Neural cell (in vitro differentiated cells): ENCODE measurements around the gene LHX5. TPM values are rescaled to one million over a fixed set of nuclear protein-coding genes. Genes with fewer than 3 reads are reported as not detected.
A peak's percentile ranks its signal among the peaks of the same experiment; 100 is the strongest.

Experiments
- H2AFZ ChIP-seq: fragments of 200-600, 300-800 bp; sonication (generic), shearing (Covaris generic); 2 replicates; pipeline ENCODE4 v1.6.0; 2014; ENCODE audit warnings: low read depth, mild to moderate bottlenecking, antibody characterized with exemption, low read length, moderate library complexity
- H3F3A ChIP-seq: fragments of 200-600 bp; shearing (Covaris generic); 2 replicates; pipeline ENCODE4 v1.6.1; 2016; ENCODE audit warnings: mild to moderate bottlenecking, moderate library complexity, mixed read lengths, antibody characterized with exemption, low read length; ENCODE audit not compliant: insufficient read depth, poor library complexity, severe bottlenecking
- H3K27ac ChIP-seq: fragments of 200-600, 300-800 bp; sonication (generic), shearing (Covaris generic); 2 replicates; pipeline ENCODE4 v1.5.1; 2014; ENCODE audit warnings: mild to moderate bottlenecking, low read length, moderate library complexity
- H3K27me3 ChIP-seq: fragments of 300-800, 200-600 bp; sonication (generic), shearing (Covaris generic); 2 replicates; pipeline ENCODE4 v1.6.0; 2014; ENCODE audit warnings: mild to moderate bottlenecking, low read depth, low read length, moderate library complexity; ENCODE audit not compliant: insufficient read depth
- H3K36me3 ChIP-seq: fragments of 300-800, 200-600 bp; sonication (generic), shearing (Covaris generic); 2 replicates; pipeline ENCODE4 v1.5.1; 2014; ENCODE audit warnings: mild to moderate bottlenecking, antibody characterized with exemption, low read length, moderate library complexity; ENCODE audit not compliant: insufficient read depth
- H3K4me2 ChIP-seq: fragments of 300-800, 200-600 bp; sonication (generic), shearing (Covaris generic); 2 replicates; pipeline ENCODE4 v1.6.0; 2014; ENCODE audit warnings: mild to moderate bottlenecking, low read length
- H3K4me3 ChIP-seq: fragments of 300-800, 200-600 bp; sonication (generic), shearing (Covaris generic); 2 replicates; pipeline ENCODE4 v1.5.1; 2014; ENCODE audit warnings: mild to moderate bottlenecking, low read length, moderate library complexity
- H3K79me2 ChIP-seq: fragments of 200-600 bp; shearing (Covaris generic); replicated peaks from 2 replicates; pipeline ENCODE4 v1.6.0; 2014; ENCODE audit warnings: mild to moderate bottlenecking, low read length, moderate library complexity; ENCODE audit not compliant: insufficient read depth
- H3K9ac ChIP-seq: fragments of 300-800, 200-600 bp; sonication (generic), shearing (Covaris generic); 2 replicates; pipeline ENCODE4 v1.6.1; 2016; ENCODE audit warnings: mild to moderate bottlenecking, low read length, mixed read lengths
- H3K9me2 ChIP-seq: fragments of 200-600 bp; shearing (Covaris generic); 2 replicates; pipeline ENCODE4 v1.6.1; 2016; ENCODE audit warnings: mild to moderate bottlenecking, low read length, mixed read lengths; ENCODE audit not compliant: insufficient read depth
- H3K9me3 ChIP-seq: fragments of 200-600, 300-800 bp; sonication (generic), shearing (Covaris generic); 2 replicates; pipeline ENCODE4 v1.6.1; 2016; ENCODE audit warnings: mild to moderate bottlenecking, mixed run types, low read length, moderate library complexity, mixed read lengths
- H4K20me1 ChIP-seq: fragments of 200-600 bp; shearing (Covaris generic); 2 replicates; pipeline ENCODE4 v1.6.1; 2016; ENCODE audit warnings: mild to moderate bottlenecking, mixed run types; ENCODE audit not compliant: insufficient read depth
- EP300 ChIP-seq: fragments of 450-650 bp; conservative IDR thresholded peaks from 2 replicates; pipeline ENCODE4 v1.6.1; 2014; ENCODE audit warnings: antibody characterized with exemption, mild to moderate bottlenecking, moderate library complexity; ENCODE audit not compliant: poor library complexity, severe bottlenecking
- EZH2 ChIP-seq: fragments of 200-600, 300-800 bp; shearing (Covaris generic), sonication (generic); IDR thresholded peaks from 2 replicates; pipeline ENCODE4 v1.6.1; 2014; ENCODE audit warnings: antibody characterized with exemption, low read length, borderline replicate concordance, mild to moderate bottlenecking; ENCODE audit not compliant: insufficient read depth, poor library complexity, severe bottlenecking
- MXI1 ChIP-seq: fragments of 450-650 bp; conservative IDR thresholded peaks from 2 replicates; pipeline ENCODE4 v1.6.1; 2014; ENCODE audit warnings: antibody characterized with exemption, mild to moderate bottlenecking; ENCODE audit not compliant: poor library complexity, severe bottlenecking
- POLR2AphosphoS5 ChIP-seq: IDR thresholded peaks from 2 replicates; pipeline ENCODE4 v1.6.1; 2012
- RAD21 ChIP-seq: fragments of 450-650 bp; conservative IDR thresholded peaks from 2 replicates; pipeline ENCODE4 v1.6.1; 2014; ENCODE audit warnings: antibody characterized with exemption, mild to moderate bottlenecking, moderate library complexity
- SMC3 ChIP-seq: fragments of 450-650 bp; conservative IDR thresholded peaks from 2 replicates; pipeline ENCODE4 v1.6.1; 2014; ENCODE audit warnings: antibody characterized with exemption, mild to moderate bottlenecking, moderate library complexity; ENCODE audit not compliant: poor library complexity
- TAF1 ChIP-seq: IDR thresholded peaks from 2 replicates; pipeline ENCODE4 v1.6.1; 2012; ENCODE audit warnings: low read depth
- polyA plus RNA-seq: library from polyadenylated mRNA; depleted of rRNA; stranded (reverse); fragments of >200 nt; gene quantifications from 2 replicates; pipeline ENCODE4 v1.2.3, GENCODE V29; 2014
- TF ChIP-seq, protein P1 (sequence below): fragments of 450-650 bp; IDR thresholded peaks from 2 replicates; pipeline ENCODE4 v1.5.1; 2014; ENCODE audit warnings: antibody characterized with exemption, mild to moderate bottlenecking, moderate library complexity; ENCODE audit not compliant: poor library complexity, severe bottlenecking
- TF ChIP-seq, protein P2 (sequence below): IDR thresholded peaks from 2 replicates; pipeline ENCODE4 v1.6.1; 2012; ENCODE audit warnings: borderline replicate concordance

The LHX5 gene
- polyA plus RNA-seq, 1 donor from 2014 or later = 3.8 TPM

DNA sequence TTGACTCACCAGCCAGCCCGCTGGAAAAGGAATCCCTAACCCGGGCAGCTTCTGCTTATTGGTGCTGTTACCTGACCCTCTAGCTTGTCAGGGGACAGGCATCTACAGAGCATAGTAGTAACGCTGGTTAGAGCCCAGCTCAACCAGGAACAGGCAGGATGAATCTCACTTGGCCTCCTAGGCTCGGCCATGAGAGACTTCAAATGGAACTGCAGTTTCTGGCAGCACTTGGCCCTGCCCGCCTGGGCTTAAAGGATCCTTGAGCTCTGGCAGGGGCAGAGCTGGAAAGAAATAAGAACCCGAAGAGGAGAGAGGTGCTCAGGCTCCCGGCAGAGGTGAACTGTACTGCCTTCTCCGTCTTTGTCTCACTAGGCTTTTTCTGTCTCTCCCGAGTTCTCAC lies 2.3 kb upstream of the LHX5 start:
- H3K27ac ChIP-seq = peak overlapping the region; percentile 8
- peak overlapping the region; percentile 68 for H3K4me3 ChIP-seq
- TF ChIP-seq TAF1 = no peak
- TF ChIP-seq POLR2AphosphoS5 = peak; percentile 4
- no peak overlapping the region for H2AFZ ChIP-seq
- no peaks in the 10 kb centered on the region for H3K79me2 ChIP-seq
- H3K4me2 ChIP-seq = no peak overlapping the region
- H3K9me3 ChIP-seq = no peaks in the 10 kb centered on the region
- peaks cover 97% of the 10 kb centered on the region for H3K27me3 ChIP-seq
- H3K9ac ChIP-seq = peak overlapping the region; percentile 50
- H3K9me2 ChIP-seq = no peaks in the 10 kb centered on the region
- H4K20me1 ChIP-seq = no peaks in the 10 kb centered on the region
- no peaks in the 10 kb centered on the region for H3K36me3 ChIP-seq
- H3F3A ChIP-seq = no peaks in the 10 kb centered on the region

DNA sequence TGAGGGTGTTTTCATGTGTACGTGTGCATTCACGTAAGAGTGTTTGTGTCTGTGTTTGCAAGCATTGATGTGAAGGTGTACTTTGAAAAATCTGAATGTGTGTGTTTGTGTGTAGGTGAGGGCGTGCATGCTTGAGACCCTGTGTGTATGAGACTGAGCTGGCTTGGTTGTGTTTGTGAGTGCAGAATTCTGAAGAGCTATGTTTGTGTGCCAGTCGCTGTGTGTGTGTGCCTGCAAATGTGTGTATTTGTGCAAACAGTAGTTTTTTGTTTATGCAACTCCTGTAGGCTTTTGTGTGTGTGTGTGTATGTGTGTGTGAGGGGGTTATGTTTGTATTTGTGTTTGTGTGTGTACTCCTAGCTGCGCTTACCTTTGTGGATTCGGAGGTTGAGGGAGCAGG lies 1.7 kb upstream of the LHX5 start:
- Histone ChIP-seq H3F3A (no peaks in the 10 kb centered on the region), H3K9me3 (peaks cover under 1% of the 10 kb centered on the region), H2AFZ (no peak overlapping the region), H3K36me3 (no peaks in the 10 kb centered on the region), H3K4me3 (peak overlapping the region; percentile 68), H3K9ac (peak overlapping the region; percentile 50), H4K20me1 (no peaks in the 10 kb centered on the region), H3K79me2 (no peaks in the 10 kb centered on the region), H3K27me3 (peaks cover 97% of the 10 kb centered on the region), H3K9me2 (no peaks in the 10 kb centered on the region), H3K4me2 (no peak overlapping the region), H3K27ac (peak overlapping the region; percentile 8)
- TF ChIP-seq RAD21 (no peak), MXI1 (no peak), EP300 (no peak), POLR2AphosphoS5 (no peak), SMC3 (no peak), EZH2 (no peak), TAF1 (no peak)
- TF ChIP-seq, protein P1, sequence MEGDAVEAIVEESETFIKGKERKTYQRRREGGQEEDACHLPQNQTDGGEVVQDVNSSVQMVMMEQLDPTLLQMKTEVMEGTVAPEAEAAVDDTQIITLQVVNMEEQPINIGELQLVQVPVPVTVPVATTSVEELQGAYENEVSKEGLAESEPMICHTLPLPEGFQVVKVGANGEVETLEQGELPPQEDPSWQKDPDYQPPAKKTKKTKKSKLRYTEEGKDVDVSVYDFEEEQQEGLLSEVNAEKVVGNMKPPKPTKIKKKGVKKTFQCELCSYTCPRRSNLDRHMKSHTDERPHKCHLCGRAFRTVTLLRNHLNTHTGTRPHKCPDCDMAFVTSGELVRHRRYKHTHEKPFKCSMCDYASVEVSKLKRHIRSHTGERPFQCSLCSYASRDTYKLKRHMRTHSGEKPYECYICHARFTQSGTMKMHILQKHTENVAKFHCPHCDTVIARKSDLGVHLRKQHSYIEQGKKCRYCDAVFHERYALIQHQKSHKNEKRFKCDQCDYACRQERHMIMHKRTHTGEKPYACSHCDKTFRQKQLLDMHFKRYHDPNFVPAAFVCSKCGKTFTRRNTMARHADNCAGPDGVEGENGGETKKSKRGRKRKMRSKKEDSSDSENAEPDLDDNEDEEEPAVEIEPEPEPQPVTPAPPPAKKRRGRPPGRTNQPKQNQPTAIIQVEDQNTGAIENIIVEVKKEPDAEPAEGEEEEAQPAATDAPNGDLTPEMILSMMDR = no peak
- TF ChIP-seq, protein P2, sequence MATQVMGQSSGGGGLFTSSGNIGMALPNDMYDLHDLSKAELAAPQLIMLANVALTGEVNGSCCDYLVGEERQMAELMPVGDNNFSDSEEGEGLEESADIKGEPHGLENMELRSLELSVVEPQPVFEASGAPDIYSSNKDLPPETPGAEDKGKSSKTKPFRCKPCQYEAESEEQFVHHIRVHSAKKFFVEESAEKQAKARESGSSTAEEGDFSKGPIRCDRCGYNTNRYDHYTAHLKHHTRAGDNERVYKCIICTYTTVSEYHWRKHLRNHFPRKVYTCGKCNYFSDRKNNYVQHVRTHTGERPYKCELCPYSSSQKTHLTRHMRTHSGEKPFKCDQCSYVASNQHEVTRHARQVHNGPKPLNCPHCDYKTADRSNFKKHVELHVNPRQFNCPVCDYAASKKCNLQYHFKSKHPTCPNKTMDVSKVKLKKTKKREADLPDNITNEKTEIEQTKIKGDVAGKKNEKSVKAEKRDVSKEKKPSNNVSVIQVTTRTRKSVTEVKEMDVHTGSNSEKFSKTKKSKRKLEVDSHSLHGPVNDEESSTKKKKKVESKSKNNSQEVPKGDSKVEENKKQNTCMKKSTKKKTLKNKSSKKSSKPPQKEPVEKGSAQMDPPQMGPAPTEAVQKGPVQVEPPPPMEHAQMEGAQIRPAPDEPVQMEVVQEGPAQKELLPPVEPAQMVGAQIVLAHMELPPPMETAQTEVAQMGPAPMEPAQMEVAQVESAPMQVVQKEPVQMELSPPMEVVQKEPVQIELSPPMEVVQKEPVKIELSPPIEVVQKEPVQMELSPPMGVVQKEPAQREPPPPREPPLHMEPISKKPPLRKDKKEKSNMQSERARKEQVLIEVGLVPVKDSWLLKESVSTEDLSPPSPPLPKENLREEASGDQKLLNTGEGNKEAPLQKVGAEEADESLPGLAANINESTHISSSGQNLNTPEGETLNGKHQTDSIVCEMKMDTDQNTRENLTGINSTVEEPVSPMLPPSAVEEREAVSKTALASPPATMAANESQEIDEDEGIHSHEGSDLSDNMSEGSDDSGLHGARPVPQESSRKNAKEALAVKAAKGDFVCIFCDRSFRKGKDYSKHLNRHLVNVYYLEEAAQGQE = no peak
